GM18951 (cell line): ENCODE data around the gene UGT1A6.
"Not testable (repeated sequence)": the region's sequence is repeated elsewhere in the genome, so short reads cannot be mapped to it uniquely, and the experiment has no call there.

Source experiments
- POLR2A ChIP-seq: IDR thresholded peaks from 4 replicates; pipeline ENCODE4 v1.6.1; 2011; ENCODE audit warnings: mild to moderate bottlenecking; ENCODE audit not compliant: insufficient read length, insufficient read depth; ENCODE audit errors: extremely low read depth
- in situ Hi-C: fragments of 300-500 bp; cut with MboI; formaldehyde crosslinking; loops from one replicate; pipeline ENCODE4 v1.12.0; 2022; ENCODE audit warnings: low sequenced_read_pairs, mixed read lengths, inconsistent platforms; ENCODE audit not compliant: unreplicated experiment

The UGT1A6 gene

DNA sequence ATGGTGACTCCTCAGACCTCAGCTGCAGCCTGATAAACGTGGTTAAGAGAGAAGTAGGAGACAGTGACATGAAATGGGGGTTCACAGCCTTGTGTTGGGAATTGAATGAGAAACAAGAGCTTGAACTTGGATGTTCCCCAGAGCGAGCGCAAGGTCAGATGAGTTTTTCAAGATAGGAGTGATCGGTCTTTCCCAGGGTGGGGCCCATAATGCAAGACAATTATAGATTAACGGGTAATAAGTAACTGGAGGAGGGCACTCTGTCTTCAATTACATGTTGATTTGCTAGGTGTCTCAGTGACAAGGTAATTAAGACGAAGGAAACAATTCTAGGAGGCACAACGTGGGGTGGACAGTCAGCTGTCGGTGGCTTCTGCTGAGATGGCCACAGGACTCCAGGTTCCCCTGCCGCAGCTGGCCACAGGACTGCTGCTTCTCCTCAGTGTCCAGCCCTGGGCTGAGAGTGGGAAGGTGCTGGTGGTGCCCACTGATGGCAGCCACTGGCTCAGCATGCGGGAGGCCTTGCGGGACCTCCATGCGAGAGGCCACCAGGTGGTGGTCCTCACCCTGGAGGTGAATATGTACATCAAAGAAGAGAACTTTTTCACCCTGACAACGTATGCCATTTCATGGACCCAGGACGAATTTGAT, 20.0 kb downstream of the UGT1A6 start, which contains the start of gene UGT1A5:
Gene UGT1A5 (plus strand): TSS at position 297 of the 651 bp plus-strand sequence. CDS start 85 bp downstream, at position 382.
- in situ Hi-C loops: no loop called here
- no peak for TF ChIP-seq POLR2A

DNA sequence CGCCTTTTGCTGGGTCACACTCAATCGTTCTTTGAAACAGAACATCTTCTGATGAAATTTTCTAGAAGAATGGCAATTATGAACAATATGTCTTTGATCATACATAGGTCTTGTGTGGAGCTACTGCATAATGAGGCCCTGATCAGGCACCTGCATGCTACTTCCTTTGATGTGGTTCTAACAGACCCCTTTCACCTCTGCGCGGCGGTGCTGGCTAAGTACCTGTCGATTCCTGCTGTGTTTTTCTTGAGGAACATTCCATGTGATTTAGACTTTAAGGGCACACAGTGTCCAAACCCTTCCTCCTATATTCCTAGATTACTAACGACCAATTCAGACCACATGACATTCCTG, 20.5 kb downstream of the UGT1A6 start:
- in situ Hi-C loops: no loop called here
- no peak for TF ChIP-seq POLR2A

DNA sequence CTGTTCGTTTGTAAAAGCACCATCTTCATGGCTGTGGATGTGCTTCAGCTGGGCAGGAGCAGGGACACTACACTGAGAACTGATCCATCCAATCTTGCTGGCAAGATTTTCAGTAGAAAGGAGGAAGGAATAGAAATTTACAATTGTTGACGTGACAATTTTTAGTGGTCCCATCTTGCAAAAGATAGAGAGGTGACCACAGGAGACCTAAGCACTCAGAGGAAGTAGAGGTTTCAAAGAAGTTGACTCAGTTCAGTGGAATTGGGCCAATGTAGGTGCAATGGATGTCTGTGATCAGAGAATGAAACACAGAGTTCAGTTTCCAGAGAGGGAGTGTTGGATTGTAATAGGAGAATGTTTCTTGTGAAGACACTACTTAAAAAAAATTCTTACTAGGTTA, 21.4 kb downstream of the UGT1A6 start:
- in situ Hi-C loops: no loop called here
- no peak for TF ChIP-seq POLR2A

DNA sequence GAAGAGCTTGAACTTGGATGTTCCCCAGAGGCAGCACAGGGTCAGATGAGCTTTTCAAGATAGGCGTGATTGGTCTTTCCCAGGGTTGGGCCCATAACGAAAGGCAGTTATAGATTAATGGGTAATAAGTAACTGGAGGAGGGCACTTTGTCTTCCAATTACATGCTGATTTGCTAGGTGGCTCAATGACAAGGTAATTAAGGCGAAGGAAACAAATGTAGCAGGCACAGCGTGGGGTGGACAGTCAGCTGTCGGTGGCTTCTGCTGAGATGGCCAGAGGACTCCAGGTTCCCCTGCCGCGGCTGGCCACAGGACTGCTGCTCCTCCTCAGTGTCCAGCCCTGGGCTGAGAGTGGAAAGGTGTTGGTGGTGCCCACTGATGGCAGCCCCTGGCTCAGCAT, 25.9 kb downstream of the UGT1A6 start, which contains the start of gene UGT1A4:
Gene UGT1A4 (plus strand): TSS at position 185 of the 400 bp plus-strand sequence. CDS start 85 bp downstream, at position 270.
- TF ChIP-seq POLR2A: no peak

DNA sequence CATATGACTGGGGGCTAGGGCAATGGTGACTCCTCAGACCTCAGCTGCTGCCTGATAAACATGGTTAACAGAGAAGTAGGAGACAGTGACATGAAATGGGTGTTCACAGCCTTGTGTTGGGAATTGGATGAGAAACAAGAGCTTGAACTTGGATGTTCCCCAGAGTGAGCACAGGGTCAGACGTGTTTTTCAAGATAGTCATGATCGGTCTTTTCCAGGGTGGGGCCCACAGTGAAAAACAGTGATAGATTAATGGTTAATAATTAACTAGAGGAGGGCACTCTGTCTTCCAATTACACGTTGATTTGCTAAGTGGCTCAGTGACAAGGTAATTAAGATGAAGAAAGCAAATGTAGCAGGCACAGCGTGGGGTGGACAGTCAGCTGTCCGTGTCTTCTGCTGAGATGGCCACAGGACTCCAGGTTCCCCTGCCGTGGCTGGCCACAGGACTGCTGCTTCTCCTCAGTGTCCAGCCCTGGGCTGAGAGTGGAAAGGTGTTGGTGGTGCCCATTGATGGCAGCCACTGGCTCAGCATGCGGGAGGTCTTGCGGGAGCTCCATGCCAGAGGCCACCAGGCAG, 36.1 kb downstream of the UGT1A6 start, which contains the start of gene UGT1A3:
Gene UGT1A3 (plus strand): TSS at position 320 of the 579 bp plus-strand sequence. CDS start 85 bp downstream, at position 405.
- no peak for TF ChIP-seq POLR2A
- in situ Hi-C loops: no loop called here

More for the DNA sequence above, 25.9 kb downstream of the UGT1A6 start, which contains the start of gene UGT1A4:
- in situ Hi-C loops: no loop called here

DNA sequence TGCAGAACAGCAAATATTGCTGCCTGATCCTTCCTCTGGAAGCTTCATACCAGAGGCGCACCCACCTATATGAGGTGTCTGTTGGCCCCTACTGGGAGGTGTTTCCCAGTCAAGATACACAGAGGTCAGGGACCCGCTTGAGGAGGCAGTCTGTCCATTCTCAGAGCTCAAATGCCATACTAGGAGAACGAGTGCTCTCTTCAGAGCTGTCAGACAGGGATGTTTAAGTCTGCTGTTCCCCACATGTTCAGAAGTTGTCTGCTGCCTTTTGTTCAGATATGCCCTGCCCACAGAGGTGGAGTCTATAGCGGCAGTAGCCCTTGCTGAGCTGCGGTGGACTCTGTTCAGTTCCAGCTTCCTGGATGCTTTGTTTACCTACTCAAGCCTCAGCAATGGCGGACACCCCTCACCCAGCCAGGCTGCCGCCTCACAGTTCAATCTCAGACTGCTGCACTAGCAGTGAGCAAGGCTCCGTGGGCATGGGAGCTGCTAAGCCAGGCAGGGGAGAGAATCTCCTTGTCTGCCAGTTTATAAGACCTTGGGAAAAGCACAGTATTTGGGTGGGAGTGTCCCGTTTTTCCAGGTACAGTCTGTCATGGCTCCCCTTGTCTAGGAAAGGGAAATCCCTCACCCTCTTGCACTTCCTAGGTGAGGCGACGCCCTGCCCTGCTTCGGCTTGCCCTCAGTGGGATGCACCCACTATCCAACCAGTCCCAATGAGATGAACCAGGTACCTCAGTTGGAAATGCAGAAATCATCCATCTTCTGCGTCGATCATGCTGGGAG, 44.4 kb downstream of the UGT1A6 start:
- in situ Hi-C loops: not testable (repeated sequence)

DNA sequence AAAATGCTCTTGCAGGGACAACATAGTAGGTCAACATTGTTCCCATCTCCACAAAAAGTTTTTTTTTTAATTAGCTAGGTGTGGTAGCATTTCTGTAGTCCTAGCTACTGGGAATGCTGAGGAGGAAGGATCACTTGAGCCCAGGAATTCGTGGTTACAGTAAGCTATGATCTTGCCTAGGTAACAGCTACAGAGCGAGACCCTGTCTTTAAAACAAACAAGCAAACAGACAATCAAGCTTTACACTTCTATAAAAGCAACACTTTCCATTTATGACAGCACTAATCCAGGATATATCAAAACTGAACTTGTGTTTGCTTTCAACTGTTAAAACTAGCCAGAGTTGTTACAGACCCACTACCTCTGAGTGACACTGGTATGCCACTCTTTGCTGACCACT, 48.2 kb downstream of the UGT1A6 start:
- in situ Hi-C loops: no loop called here
- no peak for TF ChIP-seq POLR2A

DNA sequence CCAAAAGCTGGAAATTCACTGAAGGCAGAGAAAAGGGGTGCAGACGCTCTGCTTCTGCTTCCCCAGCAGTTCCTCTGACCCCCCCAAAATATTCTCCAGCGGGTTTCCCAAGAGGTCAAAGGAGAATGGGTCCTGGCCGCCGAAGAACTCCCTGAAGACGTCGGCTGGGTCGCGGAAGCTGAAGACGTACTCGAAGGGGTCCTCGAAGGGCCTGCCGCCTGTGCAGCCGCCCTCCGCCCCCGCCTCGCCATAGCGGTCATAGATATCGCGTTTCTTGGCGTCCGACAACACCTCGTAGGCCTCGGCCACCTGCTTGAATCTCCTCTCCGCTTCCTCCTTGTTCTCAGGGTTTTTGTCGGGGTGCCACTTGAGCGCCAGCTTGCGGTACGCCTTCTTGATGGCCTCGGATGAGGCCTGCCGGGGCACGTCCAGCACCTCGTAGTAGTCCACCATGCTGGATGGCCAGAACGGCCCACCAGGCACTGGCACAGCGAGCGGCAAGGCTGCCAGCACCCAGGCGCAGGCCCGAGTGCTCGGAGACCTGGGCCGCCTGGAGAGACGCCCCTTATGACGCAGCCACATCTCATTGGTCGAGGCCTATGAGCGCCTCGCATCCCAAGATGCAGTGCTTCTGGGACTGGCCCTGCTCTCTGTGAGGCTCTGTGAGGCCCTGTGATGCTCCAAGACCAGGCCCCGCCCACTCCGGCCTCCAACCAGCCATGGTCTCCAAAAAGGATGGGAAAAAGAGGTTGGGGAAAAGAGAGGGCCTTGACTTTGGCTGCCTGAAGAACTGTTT, 51.0 kb downstream of the UGT1A6 start:
- TF ChIP-seq POLR2A: no peak
- in situ Hi-C loops: no loop called here

DNA sequence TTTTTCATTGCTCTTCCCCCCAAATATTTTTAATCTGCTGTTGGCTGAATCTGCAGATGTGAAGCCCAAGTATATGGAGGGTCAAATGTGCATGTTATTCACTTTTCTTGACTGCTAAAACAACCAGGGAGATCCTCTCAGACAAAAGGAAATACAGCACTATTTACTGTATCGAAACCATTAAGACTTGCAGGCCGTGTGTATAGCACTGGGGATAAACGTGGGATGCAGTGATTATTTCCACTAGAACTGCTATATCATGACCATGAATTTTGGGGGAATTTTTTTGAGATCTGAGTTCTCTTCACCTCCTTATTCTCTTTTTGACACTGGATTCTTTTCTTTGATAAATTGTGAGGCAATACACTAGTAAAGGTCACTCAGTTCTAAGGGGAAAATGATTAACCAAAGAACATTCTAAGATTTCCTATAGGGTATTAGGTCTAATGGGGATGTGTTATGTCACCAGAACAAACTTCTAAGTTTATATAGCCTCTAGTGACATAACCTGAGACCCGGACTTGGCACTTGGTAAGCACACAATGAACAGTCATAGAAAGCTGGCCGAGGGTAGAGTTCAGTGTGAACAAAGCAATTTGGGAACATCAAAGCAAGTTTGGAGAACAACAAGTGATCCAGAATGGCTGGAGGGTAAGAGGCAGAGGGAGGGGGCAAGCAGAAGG, 52.5 kb downstream of the UGT1A6 start:
- in situ Hi-C loops: no loop called here
- TF ChIP-seq POLR2A: no peak

DNA sequence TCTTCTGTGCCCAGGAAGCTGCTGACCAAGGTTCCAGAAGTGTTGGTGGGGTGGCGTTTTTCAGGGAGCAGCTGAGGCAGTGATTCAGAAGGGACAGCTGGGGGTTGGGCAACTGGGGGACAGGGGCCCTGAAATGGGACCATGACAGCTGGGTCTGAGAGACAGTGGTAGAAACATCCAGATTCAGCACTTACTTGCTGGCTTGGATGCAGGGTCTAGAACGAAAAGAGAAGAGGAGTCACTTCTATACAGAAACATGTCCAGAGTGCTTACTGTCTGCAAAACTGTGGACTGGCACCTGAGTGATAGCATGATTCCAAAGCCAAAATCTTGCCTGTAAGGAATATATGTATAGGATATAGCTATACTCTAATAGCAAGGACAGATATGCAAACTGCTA, 53.1 kb downstream of the UGT1A6 start:
- in situ Hi-C loops: not testable (repeated sequence)

DNA sequence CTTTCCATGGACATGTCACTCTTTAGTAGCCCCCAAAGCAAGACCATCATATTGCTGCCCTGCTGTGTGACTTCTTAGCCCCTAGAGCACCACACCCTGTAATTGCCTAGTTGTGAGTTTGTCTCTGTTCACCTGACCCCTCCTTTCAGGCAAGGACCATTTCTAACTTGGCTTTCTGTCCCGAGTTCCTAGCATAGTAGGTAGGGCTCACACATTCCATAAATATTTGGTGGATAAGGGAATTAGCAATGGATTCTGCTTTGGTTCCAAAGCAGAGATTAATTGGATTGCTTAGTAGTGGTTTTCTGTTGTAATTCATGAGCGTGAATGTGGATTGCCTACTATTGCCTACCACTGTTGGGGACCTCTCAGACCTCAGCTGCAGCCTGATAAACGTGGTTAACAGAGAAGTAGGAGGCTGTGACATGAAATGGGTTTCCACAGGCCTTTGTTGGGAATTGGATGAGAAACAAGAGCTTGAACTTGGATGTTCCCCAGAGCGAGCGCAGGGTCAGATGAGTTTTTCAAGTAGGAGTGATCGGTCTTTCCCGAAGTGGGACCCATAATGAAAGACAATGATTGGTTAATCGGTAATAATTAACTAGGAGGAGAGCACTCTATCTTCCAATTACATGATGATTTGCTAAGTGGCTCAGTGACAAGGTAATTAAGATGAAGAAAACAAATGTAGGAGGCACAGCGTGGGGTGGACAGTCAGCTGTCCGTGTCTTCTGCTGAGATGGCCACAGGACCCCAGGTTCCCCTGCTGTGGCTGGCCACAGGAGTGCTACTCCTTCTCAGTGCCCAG, 54.0 kb downstream of the UGT1A6 start:
- TF ChIP-seq POLR2A: no peak
- in situ Hi-C loops: no loop called here

DNA sequence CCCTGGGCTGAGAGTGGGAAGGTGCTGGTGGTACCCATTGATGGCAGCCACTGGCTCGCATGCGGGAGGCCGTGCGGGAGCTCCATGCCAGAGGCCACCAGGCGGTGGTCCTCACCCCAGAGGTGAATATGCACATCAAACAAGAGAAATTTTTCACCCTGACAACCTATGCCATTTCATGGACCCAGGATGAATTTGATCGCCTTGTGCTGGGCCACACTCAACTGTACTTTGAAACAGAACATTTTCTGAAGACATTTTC, 54.5 kb downstream of the UGT1A6 start:
- in situ Hi-C loops: no loop called here
- TF ChIP-seq POLR2A: no peak

DNA sequence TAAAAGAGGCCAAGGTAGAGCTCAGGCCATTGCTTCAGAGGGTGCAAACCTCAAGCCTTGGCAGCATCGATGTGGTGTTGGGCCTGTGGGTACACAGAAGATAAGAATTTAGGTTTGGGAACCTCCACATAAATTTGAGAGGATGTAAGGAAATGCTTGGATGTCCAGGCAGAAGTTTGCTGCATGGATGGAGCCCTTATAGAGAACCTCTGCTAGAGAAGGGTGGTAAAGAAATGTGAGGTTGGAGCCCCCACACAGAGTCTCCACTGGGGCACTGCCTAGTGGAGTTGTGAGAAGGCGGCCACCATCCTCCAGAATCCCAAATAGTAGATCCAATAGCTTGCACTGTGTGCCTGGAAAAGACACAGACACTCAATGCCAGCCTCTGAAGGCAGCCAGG, 58.0 kb downstream of the UGT1A6 start:
- in situ Hi-C loops: not testable (repeated sequence)

DNA sequence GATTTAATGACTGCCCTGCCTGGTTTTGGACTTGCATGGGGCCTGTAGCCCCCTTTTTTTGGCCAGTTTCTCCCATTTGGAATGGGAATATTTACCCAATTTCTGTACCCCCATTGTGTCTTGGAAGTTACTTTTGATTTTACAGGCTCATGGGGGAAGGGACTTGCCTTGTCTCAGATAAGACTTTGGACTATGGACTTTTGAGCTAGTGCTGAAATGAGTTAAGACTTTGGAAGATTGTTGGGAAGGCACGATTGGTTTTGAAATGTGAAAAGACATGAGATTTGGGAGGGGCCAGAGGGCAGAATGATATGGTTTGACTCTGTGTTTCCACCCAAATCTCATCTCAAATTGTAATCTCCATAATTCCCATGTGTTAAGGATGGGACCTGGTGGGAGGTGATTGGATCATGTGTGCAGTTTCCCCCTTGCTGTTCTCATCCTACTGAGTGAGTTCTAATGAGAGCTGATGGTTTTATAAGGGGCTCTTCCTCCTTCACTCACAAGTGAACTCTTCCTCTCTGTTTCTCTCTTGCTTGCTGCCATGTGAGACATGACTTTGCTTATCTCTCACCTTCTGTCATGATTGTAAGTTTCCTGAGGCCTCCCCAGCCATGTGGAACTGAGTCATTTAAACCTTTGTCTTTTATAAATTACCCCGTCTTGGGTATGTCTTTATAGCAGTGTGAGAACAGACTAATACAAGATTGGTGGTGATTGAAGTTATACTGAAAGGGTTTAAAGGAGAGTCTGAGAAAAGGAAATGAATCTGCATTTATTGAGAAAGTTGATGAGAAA, 58.7 kb downstream of the UGT1A6 start:
- in situ Hi-C loops: not testable (repeated sequence)
